ENCODE results near the gene FAM25C. TPM values are rescaled to one million over a fixed set of nuclear protein-coding genes. Genes with fewer than 3 reads are reported as not detected.
"Not testable (repeated sequence)": the region's sequence is repeated elsewhere in the genome, so short reads cannot be mapped to it uniquely, and the experiment has no call there.

Gene FAM25C
- total RNA-seq = 0.57 TPM
- not detected for polyA plus RNA-seq
- long read RNA-seq, donor 1 = 0 reads
- long read RNA-seq, donor 2 = 0 reads
- long read RNA-seq, donor 3, partial matches to known transcripts = 0 of 1 reads
- long read RNA-seq, donor 3, other reads (novel, unspliced or antisense) = 0 of 1 reads
- long read RNA-seq, donor 4 = 0 reads
- long read RNA-seq, donor 5 = 0 reads
- long read RNA-seq, donor 6 = 0 reads
- long read RNA-seq, donor 7 = 0 reads
- long read RNA-seq, donor 8 = 0 reads
- long read RNA-seq, donor 9 = 0 reads
- long read RNA-seq, donor 10 = 0 reads

DNA sequence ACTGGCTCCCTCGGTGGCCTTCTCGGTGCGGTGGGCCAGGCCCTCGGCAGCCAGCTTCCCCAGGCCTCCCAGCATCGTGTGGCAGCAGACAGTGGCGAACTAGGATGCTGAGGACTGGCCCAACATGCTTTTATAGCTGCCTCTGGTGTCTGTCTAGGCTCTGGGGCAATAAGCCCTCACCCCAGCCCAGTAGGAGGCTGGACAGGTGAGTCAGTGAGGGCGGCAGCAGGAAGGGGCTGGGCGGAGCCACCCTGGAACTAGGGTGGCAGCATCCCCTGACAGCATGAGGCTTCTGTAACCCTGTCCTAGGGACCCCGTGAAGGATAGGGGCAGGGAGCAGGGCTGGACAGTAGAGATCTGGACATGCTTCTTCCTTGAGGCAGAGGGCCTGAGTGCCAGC is at the start of gene FAM25C:
Gene FAM25C, minus strand, starts transcription at position 101 of the 400 bp plus-strand sequence. Its CDS starts 26 bp downstream, at position 75.
- WGBS = 100% methylated on average over 1 of the region's 9 CpGs
- not testable (repeated sequence) for DNase-seq (ENCODE audit: low read depth in 6 of 9, low spot score in 9 of 9); H3K27ac ChIP-seq (ENCODE audit: low read depth in 1 of 2, low read length in 1 of 2); H3K9me3 ChIP-seq (ENCODE audit: control insufficient read depth in 2 of 2, insufficient read depth in 1 of 2, low read length in 1 of 2); H3K27me3 ChIP-seq (ENCODE audit: control insufficient read depth in 2 of 2, insufficient read depth in 1 of 2, low read length in 1 of 2); H3K36me3 ChIP-seq (ENCODE audit: control insufficient read depth in 2 of 2, insufficient read depth in 2 of 2, low read length in 1 of 2); H3K4me1 ChIP-seq (ENCODE audit: control insufficient read depth in 2 of 2, insufficient read depth in 2 of 2, low read length in 2 of 2); H3K4me3 ChIP-seq (ENCODE audit: low read length in 2 of 2)

DNA sequence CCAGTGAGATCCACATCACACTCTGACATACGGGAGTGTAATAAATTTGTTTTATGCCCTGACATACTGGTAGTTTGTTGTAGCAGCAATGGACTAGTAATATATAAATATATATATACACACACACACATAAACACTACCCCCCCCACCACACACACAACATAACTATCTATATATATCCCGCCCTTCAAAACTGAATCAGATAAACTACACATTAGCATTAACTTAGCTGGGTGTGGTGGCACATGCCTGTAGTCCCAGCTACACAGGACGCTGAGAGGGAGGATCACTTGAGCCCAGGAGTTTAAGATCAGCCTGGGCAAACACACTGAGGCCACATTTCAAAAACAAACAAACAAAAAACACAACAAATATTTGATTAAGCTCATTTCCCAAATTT is 45.0 kb upstream of the FAM25C start:
- WGBS = 97% methylated on average over 2 of the region's 3 CpGs

DNA sequence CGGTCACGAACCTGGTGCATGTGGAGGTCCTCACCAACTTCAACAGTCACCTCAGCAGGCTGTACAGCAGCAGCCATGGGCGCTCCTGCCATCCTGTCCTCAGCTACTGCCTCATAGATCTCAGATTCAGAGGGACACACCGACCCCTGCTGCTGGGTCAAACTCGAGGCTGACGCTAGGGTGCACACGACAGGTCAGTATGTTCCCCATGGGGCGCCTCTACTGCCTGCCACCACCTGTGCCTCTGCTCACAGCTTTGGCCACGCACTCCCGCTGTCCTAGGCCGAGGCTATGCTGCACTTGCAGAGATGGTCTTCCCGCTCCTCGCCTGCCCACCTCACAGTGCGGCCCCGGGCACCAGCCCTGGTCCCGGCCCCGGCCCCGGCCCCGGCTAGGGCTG is 31.8 kb upstream of the FAM25C start:
- not testable (repeated sequence) for H3K27me3 ChIP-seq (ENCODE audit: control insufficient read depth in 2 of 2, insufficient read depth in 1 of 2, low read length in 1 of 2); H3K36me3 ChIP-seq (ENCODE audit: control insufficient read depth in 2 of 2, insufficient read depth in 2 of 2, low read length in 1 of 2); H3K9me3 ChIP-seq (ENCODE audit: control insufficient read depth in 2 of 2, insufficient read depth in 1 of 2, low read length in 1 of 2); H3K27ac ChIP-seq (ENCODE audit: low read depth in 1 of 2, low read length in 1 of 2); DNase-seq (ENCODE audit: low read depth in 6 of 9, low spot score in 9 of 9); H3K4me3 ChIP-seq (ENCODE audit: low read length in 2 of 2); H3K4me1 ChIP-seq (ENCODE audit: control insufficient read depth in 2 of 2, insufficient read depth in 2 of 2, low read length in 2 of 2)
- WGBS = 93% methylated on average over 8 of the region's 19 CpGs

More for the DNA sequence above, 45.0 kb upstream of the FAM25C start:
- not testable (repeated sequence) for H3K27ac ChIP-seq (ENCODE audit: low read depth in 1 of 2, low read length in 1 of 2); H3K36me3 ChIP-seq (ENCODE audit: control insufficient read depth in 2 of 2, insufficient read depth in 2 of 2, low read length in 1 of 2); H3K9me3 ChIP-seq (ENCODE audit: control insufficient read depth in 2 of 2, insufficient read depth in 1 of 2, low read length in 1 of 2); DNase-seq (ENCODE audit: low read depth in 6 of 9, low spot score in 9 of 9); H3K27me3 ChIP-seq (ENCODE audit: control insufficient read depth in 2 of 2, insufficient read depth in 1 of 2, low read length in 1 of 2); H3K4me3 ChIP-seq (ENCODE audit: low read length in 2 of 2); H3K4me1 ChIP-seq (ENCODE audit: control insufficient read depth in 2 of 2, insufficient read depth in 2 of 2, low read length in 2 of 2)

DNA sequence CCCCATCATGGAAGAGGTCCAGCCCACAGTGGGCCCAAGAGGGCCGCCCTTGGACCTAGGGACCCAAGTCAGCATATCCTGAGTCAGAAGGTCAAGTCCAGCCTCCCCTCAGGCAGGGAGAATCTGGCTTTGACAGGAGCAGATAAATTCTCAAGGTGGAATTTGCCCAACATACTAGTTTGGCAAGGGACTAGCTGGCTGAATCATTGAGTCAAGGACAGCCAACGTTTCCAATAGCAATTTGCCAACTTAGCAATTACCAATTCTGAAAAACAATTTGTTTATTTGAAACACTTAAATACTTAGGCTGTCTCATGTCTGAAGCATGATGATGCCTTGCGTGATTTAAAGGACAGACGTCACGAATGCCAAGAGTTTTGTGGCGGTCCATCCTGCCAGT is 2.7 kb upstream of the FAM25C start:
- not testable (repeated sequence) for H3K4me3 ChIP-seq (ENCODE audit: low read length in 2 of 2)

DNA sequence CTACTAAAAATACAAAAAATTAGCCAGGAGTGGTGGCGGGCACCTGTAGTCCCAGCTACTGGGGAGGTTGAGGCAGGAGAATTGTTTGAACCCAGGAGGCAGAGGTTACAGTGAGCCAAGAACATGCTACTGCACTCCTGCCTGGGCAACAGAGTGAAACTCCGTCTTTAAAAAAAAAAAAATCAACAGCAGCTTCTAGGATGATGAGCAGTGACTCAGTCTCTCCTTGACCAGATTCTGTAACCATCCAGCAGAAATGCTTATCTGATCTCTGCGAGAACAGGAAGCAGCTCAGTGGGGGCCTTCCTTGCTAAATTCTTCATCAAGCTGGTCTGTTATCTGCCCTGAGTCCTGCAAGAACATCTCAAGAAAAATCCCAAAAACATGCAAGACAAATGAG is 5.5 kb downstream of the FAM25C start:
- DNase-seq (ENCODE audit: low read depth in 6 of 9, low spot score in 9 of 9); H3K27me3 ChIP-seq (ENCODE audit: control insufficient read depth in 2 of 2, insufficient read depth in 1 of 2, low read length in 1 of 2); H3K36me3 ChIP-seq (ENCODE audit: control insufficient read depth in 2 of 2, insufficient read depth in 2 of 2, low read length in 1 of 2); H3K4me1 ChIP-seq (ENCODE audit: control insufficient read depth in 2 of 2, insufficient read depth in 2 of 2, low read length in 2 of 2); H3K4me3 ChIP-seq (ENCODE audit: low read length in 2 of 2); H3K27ac ChIP-seq (ENCODE audit: low read depth in 1 of 2, low read length in 1 of 2); H3K9me3 ChIP-seq (ENCODE audit: control insufficient read depth in 2 of 2, insufficient read depth in 1 of 2, low read length in 1 of 2): not testable (repeated sequence)
- whole genome bisulfite sequencing = 51% methylated on average over 2 of the region's 3 CpGs

More for the DNA sequence above, 2.7 kb upstream of the FAM25C start:
- WGBS = 74% methylated on average over 1 of the region's 6 CpGs
- not testable (repeated sequence) for DNase-seq (ENCODE audit: low read depth in 6 of 9, low spot score in 9 of 9); H3K36me3 ChIP-seq (ENCODE audit: control insufficient read depth in 2 of 2, insufficient read depth in 2 of 2, low read length in 1 of 2); H3K4me1 ChIP-seq (ENCODE audit: control insufficient read depth in 2 of 2, insufficient read depth in 2 of 2, low read length in 2 of 2); H3K27me3 ChIP-seq (ENCODE audit: control insufficient read depth in 2 of 2, insufficient read depth in 1 of 2, low read length in 1 of 2); H3K27ac ChIP-seq (ENCODE audit: low read depth in 1 of 2, low read length in 1 of 2); H3K9me3 ChIP-seq (ENCODE audit: control insufficient read depth in 2 of 2, insufficient read depth in 1 of 2, low read length in 1 of 2)

DNA sequence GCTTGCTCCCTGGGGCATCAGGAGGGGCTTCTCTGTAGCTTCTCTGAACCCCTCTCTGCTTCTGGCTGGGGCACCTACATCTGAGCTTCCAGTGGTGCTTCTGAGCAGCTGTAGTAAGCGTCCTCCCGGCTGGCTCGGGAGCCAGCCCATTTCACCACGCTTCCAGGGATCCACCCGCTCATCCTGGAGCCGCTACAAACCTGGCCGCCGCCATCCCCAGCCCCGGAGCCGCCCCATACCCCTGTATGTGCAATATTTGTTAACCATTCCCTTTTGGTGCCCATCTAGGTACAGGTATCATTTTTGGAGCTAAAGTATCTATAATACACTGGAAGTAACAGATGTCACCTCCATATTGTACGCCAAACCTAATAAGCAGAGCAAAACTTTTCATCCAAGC is 7.0 kb downstream of the FAM25C start:
- 95% methylated on average over 11 of the region's 11 CpGs for WGBS
- not testable (repeated sequence) for H3K4me1 ChIP-seq (ENCODE audit: control insufficient read depth in 2 of 2, insufficient read depth in 2 of 2, low read length in 2 of 2); H3K27me3 ChIP-seq (ENCODE audit: control insufficient read depth in 2 of 2, insufficient read depth in 1 of 2, low read length in 1 of 2); H3K4me3 ChIP-seq (ENCODE audit: low read length in 2 of 2); H3K9me3 ChIP-seq (ENCODE audit: control insufficient read depth in 2 of 2, insufficient read depth in 1 of 2, low read length in 1 of 2); H3K36me3 ChIP-seq (ENCODE audit: control insufficient read depth in 2 of 2, insufficient read depth in 2 of 2, low read length in 1 of 2); H3K27ac ChIP-seq (ENCODE audit: low read depth in 1 of 2, low read length in 1 of 2); DNase-seq (ENCODE audit: low read depth in 6 of 9, low spot score in 9 of 9)

DNA sequence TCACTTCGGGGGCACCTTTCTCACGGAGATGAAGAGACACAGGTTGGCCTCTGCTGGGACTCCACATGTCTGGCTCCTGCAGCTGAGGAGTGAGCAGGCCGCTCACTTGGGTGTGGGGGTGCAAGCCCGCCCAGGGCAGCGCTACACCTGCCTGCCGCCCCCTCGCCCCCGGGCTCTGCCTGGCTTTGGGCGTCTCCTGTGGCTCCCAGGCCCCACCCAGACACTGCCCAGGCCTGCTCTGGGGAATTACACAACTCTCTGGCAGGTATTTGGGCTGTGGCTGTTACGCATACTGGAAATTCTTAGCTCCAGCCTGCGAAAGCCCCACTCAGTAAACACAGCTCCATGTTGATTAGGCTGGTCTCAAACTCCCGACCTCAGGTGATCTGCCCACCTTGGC is 7.9 kb downstream of the FAM25C start:
- 91% methylated on average over 12 of the region's 12 CpGs for WGBS
- not testable (repeated sequence) for DNase-seq (ENCODE audit: low read depth in 6 of 9, low spot score in 9 of 9); H3K36me3 ChIP-seq (ENCODE audit: control insufficient read depth in 2 of 2, insufficient read depth in 2 of 2, low read length in 1 of 2); H3K4me3 ChIP-seq (ENCODE audit: low read length in 2 of 2); H3K27ac ChIP-seq (ENCODE audit: low read depth in 1 of 2, low read length in 1 of 2); H3K4me1 ChIP-seq (ENCODE audit: control insufficient read depth in 2 of 2, insufficient read depth in 2 of 2, low read length in 2 of 2); H3K27me3 ChIP-seq (ENCODE audit: control insufficient read depth in 2 of 2, insufficient read depth in 1 of 2, low read length in 1 of 2); H3K9me3 ChIP-seq (ENCODE audit: control insufficient read depth in 2 of 2, insufficient read depth in 1 of 2, low read length in 1 of 2)

DNA sequence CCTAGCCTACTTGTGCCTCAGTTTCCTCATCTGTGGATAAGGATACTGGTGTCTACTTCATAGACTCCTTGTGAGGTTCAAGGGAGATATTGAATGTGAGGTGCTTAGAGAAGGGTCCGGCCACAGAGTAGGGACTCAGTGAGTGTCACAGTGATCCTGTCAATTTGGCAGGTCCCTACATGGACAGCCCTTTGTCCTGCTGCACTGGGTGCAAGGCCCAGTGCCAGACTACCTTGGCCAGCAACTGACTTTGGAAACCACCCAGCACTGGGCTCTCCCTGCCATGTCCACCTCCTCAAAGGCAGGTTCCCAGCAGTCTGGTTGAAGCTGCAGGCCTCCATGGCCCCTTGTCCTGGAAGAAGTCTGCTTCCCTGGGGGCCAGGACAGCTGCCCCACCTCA is 9.5 kb downstream of the FAM25C start:
- WGBS = no CpG with 5 or more reads among the region's 1 CpG
- not testable (repeated sequence) for DNase-seq (ENCODE audit: low read depth in 6 of 9, low spot score in 9 of 9); H3K27ac ChIP-seq (ENCODE audit: low read depth in 1 of 2, low read length in 1 of 2); H3K36me3 ChIP-seq (ENCODE audit: control insufficient read depth in 2 of 2, insufficient read depth in 2 of 2, low read length in 1 of 2); H3K4me1 ChIP-seq (ENCODE audit: control insufficient read depth in 2 of 2, insufficient read depth in 2 of 2, low read length in 2 of 2); H3K9me3 ChIP-seq (ENCODE audit: control insufficient read depth in 2 of 2, insufficient read depth in 1 of 2, low read length in 1 of 2); H3K27me3 ChIP-seq (ENCODE audit: control insufficient read depth in 2 of 2, insufficient read depth in 1 of 2, low read length in 1 of 2); H3K4me3 ChIP-seq (ENCODE audit: low read length in 2 of 2)

DNA sequence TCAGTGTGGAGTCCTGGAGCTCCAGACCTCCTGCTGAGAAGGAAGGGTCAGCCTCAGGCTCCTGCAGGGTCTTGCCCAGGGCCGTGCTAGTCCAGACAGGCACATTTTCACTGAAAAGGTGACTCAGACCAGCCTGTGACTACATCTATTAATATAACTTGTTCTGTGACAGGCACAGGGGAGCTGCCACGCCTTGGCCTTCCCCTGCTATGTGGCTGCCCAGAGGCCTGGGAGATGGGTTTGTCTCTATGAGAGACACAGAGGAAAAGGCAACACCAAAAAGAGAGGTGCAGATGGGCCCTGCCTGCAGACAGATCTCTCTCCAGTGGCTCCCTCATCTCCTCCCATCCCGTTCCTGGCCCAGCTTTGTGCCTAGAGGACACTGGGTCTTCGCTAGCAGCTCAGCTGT is 10.0 kb downstream of the FAM25C start:
- DNase-seq (ENCODE audit: low read depth in 6 of 9, low spot score in 9 of 9); H3K27ac ChIP-seq (ENCODE audit: low read depth in 1 of 2, low read length in 1 of 2); H3K4me1 ChIP-seq (ENCODE audit: control insufficient read depth in 2 of 2, insufficient read depth in 2 of 2, low read length in 2 of 2); H3K27me3 ChIP-seq (ENCODE audit: control insufficient read depth in 2 of 2, insufficient read depth in 1 of 2, low read length in 1 of 2); H3K9me3 ChIP-seq (ENCODE audit: control insufficient read depth in 2 of 2, insufficient read depth in 1 of 2, low read length in 1 of 2); H3K36me3 ChIP-seq (ENCODE audit: control insufficient read depth in 2 of 2, insufficient read depth in 2 of 2, low read length in 1 of 2); H3K4me3 ChIP-seq (ENCODE audit: low read length in 2 of 2): not testable (repeated sequence)
- no CpG with 5 or more reads among the region's 4 CpGs for whole genome bisulfite sequencing

Data from thymus (tissue), 14 donors.